Subcutaneous adipose tissue (tissue), 4 donors: ENCODE results near the gene CRMP1. TPM values are rescaled to one million over a fixed set of nuclear protein-coding genes. Genes with fewer than 3 reads are reported as not detected.

Source experiments
- CTCF ChIP-seq: fragments of 450-650 bp; IDR thresholded peaks from one replicate; pipeline ENCODE4 v1.5.1; 2016; ENCODE audit warnings: low read depth, mild to moderate bottlenecking, control low read depth, antibody characterized with exemption, moderate library complexity
- total RNA-seq, 4 donors: library from RNA; depleted of rRNA; stranded (reverse); fragments of >200 nt; gene quantifications; one replicate each; pipeline ENCODE4 v1.1.0, GENCODE V29; 2016

CRMP1 gene
- total RNA-seq, 4 donors from 2014 or later: not detected

GRCh38 chr4:5839332-5839731 lies 53.6 kb downstream of the CRMP1 start:
- TF ChIP-seq CTCF: no peak

- TF ChIP-seq CTCF: no peak
Measured at GRCh38 chr4:5836943-5837342, 55.9 kb downstream of the CRMP1 start.

- TF ChIP-seq CTCF: no peak
Measured at GRCh38 chr4:5828005-5828391, 64.9 kb downstream of the CRMP1 start.

- TF ChIP-seq CTCF: no peak
Measured at GRCh38 chr4:5827108-5828004, 65.5 kb downstream of the CRMP1 start.

- TF ChIP-seq CTCF: no peak
Measured at GRCh38 chr4:5826437-5827107, 66.3 kb downstream of the CRMP1 start.

GRCh38 chr4:5825321-5826041 lies 67.4 kb downstream of the CRMP1 start:
- no peak for TF ChIP-seq CTCF

- TF ChIP-seq CTCF: no peak
Measured at GRCh38 chr4:5824635-5825034, 68.3 kb downstream of the CRMP1 start.
